LNCAP (cell line): ENCODE data around the gene CALHM1.

Source experiments
- TF ChIP-seq, protein P1 (sequence below): fragments of 450-650 bp; IDR thresholded peaks from 2 replicates; pipeline ENCODE4 v1.5.1; 2017; ENCODE audit warnings: mild to moderate bottlenecking

The CALHM1 gene

DNA sequence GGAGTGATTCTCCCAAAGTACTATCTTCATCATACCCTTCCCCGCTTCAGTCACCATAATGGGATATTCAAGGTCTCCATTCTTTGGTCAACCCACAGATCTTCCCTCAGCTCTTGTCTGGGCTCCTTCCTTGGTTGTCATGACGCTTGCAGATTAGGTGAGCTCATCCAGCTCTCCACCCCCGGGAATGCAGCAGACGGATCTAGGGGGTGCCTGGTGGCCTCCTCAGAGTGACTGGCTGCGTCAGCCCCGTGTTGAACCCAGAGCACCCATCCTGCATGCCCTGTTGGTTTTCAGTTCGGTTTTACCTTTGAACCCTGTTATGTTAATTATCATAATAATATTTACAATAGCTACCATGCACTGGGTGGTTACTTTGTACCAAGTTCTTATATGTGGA is 41.2 kb upstream of the CALHM1 start:
- TF ChIP-seq, protein P1, sequence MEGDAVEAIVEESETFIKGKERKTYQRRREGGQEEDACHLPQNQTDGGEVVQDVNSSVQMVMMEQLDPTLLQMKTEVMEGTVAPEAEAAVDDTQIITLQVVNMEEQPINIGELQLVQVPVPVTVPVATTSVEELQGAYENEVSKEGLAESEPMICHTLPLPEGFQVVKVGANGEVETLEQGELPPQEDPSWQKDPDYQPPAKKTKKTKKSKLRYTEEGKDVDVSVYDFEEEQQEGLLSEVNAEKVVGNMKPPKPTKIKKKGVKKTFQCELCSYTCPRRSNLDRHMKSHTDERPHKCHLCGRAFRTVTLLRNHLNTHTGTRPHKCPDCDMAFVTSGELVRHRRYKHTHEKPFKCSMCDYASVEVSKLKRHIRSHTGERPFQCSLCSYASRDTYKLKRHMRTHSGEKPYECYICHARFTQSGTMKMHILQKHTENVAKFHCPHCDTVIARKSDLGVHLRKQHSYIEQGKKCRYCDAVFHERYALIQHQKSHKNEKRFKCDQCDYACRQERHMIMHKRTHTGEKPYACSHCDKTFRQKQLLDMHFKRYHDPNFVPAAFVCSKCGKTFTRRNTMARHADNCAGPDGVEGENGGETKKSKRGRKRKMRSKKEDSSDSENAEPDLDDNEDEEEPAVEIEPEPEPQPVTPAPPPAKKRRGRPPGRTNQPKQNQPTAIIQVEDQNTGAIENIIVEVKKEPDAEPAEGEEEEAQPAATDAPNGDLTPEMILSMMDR: no peak

GRCh38 chr10:103498936-103499638 is 40.4 kb upstream of the CALHM1 start:
- TF ChIP-seq, protein P1: no peak

GRCh38 chr10:103497161-103497915 is 38.6 kb upstream of the CALHM1 start:
- TF ChIP-seq, protein P1: no peak

DNA sequence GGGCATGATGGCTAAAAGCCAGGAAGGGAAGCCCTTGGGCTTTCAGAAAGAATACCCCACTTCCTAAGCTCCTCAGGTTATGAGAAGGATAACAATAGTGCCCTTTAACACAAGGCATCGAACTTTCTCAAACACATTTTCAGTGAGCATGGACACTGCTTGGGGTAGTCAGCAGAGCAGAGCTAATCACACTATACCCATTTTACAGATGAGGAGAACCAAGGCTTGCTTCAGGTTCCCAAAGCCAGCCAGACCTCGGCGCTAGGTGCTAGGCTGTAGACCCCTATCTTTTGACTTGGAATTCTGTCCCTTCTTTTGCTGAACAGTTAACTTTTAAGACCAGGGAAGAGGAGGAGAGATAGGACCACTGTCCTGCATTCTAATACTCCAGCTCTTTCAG is 36.6 kb upstream of the CALHM1 start:
- TF ChIP-seq, protein P1: no peak

DNA sequence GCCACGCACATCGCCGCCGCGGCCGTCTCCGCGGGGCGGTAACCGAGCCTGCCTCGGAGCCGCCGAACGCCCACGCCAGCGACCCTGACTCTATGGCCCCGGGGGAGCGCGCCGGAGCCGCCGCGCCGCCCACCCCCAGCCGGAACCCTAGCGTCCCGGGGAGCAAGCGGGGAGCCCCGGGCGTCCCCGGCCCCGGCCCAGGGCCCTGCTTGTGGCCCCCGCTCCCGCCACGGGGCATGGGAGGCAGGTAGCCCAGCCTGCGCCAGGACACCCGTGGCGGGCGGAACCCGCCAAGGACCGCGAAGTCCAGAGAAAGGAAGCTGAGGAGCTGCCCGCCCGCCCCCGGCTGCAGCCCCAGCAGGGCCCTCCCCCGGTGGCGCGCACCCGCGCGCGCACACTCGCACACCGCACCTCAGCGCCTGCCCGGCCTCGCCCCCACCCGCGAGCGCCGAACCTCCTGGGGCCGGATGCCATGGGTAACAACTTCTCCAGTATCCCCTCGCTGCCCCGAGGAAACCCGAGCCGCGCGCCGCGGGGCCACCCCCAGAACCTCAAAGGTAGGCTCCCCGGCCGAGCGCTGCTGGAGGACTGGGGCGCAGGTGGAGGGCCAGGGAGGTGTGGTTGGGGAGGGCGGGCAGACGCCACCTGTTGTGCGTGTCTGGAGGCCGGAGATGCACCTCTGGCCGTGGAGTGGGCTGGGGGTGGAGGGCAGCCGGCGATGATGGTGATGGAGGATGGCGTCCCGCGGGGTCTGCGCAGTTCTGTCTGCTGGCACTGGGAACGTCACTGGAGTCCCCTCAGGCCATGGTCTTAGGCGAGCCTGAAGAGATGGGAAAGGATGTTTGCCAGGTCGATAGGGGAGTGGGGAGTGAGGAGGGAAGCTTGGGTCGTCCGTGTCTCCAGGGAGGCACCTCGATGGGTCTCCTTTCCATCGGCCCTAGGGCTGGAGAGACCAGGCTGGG is 35.5 kb upstream of the CALHM1 start:
- TF ChIP-seq, protein P1: no peak

- TF ChIP-seq, protein P1: no peak
These were observed 34.7 kb upstream of the CALHM1 start, which contains the start of gene NEURL1 for GRCh38 chr10:103493362-103493915. Gene NEURL1, plus strand, starts transcription at chr10:103493705. Its CDS starts 683 bp downstream, at chr10:103494388.
